ENCODE results near the gene METAP1.

Gene METAP1

GRCh38 chr4:99029018-99029735, 33.7 kb downstream of the METAP1 start:
- no peak overlapping the region for H3K4me3 ChIP-seq (ENCODE audit: low read length)
- peak; percentile 8 for DNase-seq (ENCODE audit: low read depth)
- TF ChIP-seq, protein P1, sequence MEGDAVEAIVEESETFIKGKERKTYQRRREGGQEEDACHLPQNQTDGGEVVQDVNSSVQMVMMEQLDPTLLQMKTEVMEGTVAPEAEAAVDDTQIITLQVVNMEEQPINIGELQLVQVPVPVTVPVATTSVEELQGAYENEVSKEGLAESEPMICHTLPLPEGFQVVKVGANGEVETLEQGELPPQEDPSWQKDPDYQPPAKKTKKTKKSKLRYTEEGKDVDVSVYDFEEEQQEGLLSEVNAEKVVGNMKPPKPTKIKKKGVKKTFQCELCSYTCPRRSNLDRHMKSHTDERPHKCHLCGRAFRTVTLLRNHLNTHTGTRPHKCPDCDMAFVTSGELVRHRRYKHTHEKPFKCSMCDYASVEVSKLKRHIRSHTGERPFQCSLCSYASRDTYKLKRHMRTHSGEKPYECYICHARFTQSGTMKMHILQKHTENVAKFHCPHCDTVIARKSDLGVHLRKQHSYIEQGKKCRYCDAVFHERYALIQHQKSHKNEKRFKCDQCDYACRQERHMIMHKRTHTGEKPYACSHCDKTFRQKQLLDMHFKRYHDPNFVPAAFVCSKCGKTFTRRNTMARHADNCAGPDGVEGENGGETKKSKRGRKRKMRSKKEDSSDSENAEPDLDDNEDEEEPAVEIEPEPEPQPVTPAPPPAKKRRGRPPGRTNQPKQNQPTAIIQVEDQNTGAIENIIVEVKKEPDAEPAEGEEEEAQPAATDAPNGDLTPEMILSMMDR (conservative IDR thresholded peaks at IDR 0.05; ENCODE audit: low read length): no peak

GRCh38 chr4:99029852-99030251, 34.3 kb downstream of the METAP1 start:
- DNase-seq (ENCODE audit: low read depth): no peak
- TF ChIP-seq, protein P1 (conservative IDR thresholded peaks at IDR 0.05; ENCODE audit: low read length): no peak
- H3K4me3 ChIP-seq (ENCODE audit: low read length): no peak overlapping the region

DNA sequence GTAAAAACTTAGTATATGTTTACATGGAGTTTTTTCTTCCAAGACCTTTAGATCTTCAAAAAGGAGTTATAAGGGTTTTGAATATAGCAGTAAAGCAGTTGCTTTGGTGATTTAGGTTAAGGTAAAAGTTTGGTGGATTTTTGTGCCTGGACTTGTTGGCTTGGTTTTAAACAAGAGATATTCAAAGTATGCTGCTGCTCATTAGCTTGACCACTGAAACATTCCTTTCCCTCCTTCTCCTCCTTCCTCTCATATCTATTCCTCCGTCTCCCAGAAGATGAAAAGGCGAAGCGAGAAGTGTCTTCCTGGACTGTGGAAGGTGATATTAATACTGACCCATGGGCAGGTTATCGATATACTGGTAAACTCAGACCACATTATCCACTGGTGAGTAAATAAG, 38.4 kb downstream of the METAP1 start:
- TF ChIP-seq, protein P1 (conservative IDR thresholded peaks at IDR 0.05; ENCODE audit: low read length): no peak
- no peak overlapping the region for H3K4me3 ChIP-seq (ENCODE audit: low read length)
- peak; percentile 44 for DNase-seq (ENCODE audit: low read depth)

DNA sequence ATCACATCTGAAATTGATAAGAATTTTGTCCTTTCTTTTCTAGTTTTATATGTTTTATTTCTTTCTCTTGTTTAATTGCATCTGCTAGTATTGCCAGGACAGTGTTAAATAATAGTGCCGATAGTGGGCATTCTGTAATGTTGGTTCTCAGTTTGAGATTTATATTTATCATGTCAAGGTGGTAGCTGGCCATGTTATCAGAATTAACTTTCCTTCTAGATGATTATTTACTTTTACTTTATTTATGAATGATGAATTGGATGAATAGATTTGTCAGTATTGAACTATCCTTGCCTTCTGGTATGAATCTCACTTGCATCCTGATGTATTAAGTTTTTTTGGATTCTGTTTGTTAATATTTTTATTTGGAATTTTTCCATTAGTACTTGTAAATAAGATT, 42.7 kb downstream of the METAP1 start:
- TF ChIP-seq, protein P1 (conservative IDR thresholded peaks at IDR 0.05; ENCODE audit: low read length): no peak
- no peak overlapping the region for H3K4me3 ChIP-seq (ENCODE audit: low read length)
- no peak for DNase-seq (ENCODE audit: low read depth)

- H3K4me3 ChIP-seq (ENCODE audit: low read length): no peak overlapping the region
- DNase-seq (ENCODE audit: low read depth): no peak
- TF ChIP-seq, protein P1 (conservative IDR thresholded peaks at IDR 0.05; ENCODE audit: low read length): no peak
Measured at GRCh38 chr4:99043346-99043745, 47.8 kb downstream of the METAP1 start.

GRCh38 chr4:99047710-99048109, 52.2 kb downstream of the METAP1 start:
- TF ChIP-seq, protein P1 (conservative IDR thresholded peaks at IDR 0.05; ENCODE audit: low read length): no peak
- no peak for DNase-seq (ENCODE audit: low read depth)
- no peak overlapping the region for H3K4me3 ChIP-seq (ENCODE audit: low read length)

DNA sequence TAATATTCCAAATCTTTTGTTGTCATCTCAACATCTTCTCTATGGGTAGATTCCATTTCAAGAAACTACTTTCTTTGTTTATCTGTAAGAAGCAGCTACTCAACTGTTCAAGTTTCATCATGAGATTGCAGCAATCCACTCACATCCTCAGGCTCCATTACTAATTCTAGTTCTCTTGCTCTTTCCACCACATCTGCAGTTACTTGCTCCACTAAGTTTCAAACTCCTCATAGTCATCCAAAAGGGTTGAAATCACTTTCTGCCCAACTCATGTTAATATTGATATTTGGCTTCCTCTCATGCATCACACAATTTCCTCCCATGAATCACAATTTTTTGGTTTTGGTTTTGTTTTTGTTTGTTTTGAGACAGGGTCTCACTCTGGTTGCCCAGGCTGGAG, 57.4 kb downstream of the METAP1 start:
- TF ChIP-seq, protein P1 (conservative IDR thresholded peaks at IDR 0.05; ENCODE audit: low read length): no peak
- H3K4me3 ChIP-seq (ENCODE audit: low read length): no peak overlapping the region
- peak; percentile 20 for DNase-seq (ENCODE audit: low read depth)

All from AG10803 (cell line).